GM19467 (cell line): ENCODE data around the gene MAGEA8.
"Not testable (repeated sequence)": the region's sequence is repeated elsewhere in the genome, so short reads cannot be mapped to it uniquely, and the experiment has no call there.

ENCODE experiments used
- ATAC-seq: cut with Tn5 transposase; IDR thresholded peaks from one replicate; pipeline ENCODE4 v1.9.1; 2021; ENCODE audit warnings: mild to moderate bottlenecking, moderate library complexity; ENCODE audit not compliant: unreplicated experiment

Gene MAGEA8

GRCh38 chrX:149881081-149881711 is at the start of gene MAGEA8:
MAGEA8 (plus strand) TSS chrX:149881183; CDS start chrX:149884273, 3,090 bp downstream.
- no peak for ATAC-seq

GRCh38 chrX:149831473-149831872 is 49.5 kb upstream of the MAGEA8 start:
- no peak for ATAC-seq

- ATAC-seq, result not testable (repeated sequence)
Observed at GRCh38 chrX:149836728-149837127, 44.3 kb upstream of the MAGEA8 start.

GRCh38 chrX:149837167-149837566 is 43.8 kb upstream of the MAGEA8 start:
- no peak for ATAC-seq

GRCh38 chrX:149837639-149838038 is 43.3 kb upstream of the MAGEA8 start:
- no peak for ATAC-seq

- no peak for ATAC-seq
Observed at GRCh38 chrX:149841929-149842328, 39.1 kb upstream of the MAGEA8 start.

GRCh38 chrX:149845385-149845784 is 35.6 kb upstream of the MAGEA8 start:
- ATAC-seq, result no peak

- no peak for ATAC-seq
Observed at GRCh38 chrX:149846789-149847188, 34.2 kb upstream of the MAGEA8 start.

- ATAC-seq, result no peak
Observed at GRCh38 chrX:149848855-149849254, 32.1 kb upstream of the MAGEA8 start.

- no peak for ATAC-seq
Observed at GRCh38 chrX:149849787-149850186, 31.2 kb upstream of the MAGEA8 start.

- ATAC-seq, result no peak
Observed at GRCh38 chrX:149851864-149852263, 29.1 kb upstream of the MAGEA8 start.

- no peak for ATAC-seq
Observed at GRCh38 chrX:149853925-149854324, 27.1 kb upstream of the MAGEA8 start.

GRCh38 chrX:149858592-149858991 is 22.4 kb upstream of the MAGEA8 start:
- no peak for ATAC-seq

GRCh38 chrX:149860445-149860844 is 20.5 kb upstream of the MAGEA8 start:
- ATAC-seq, result no peak

GRCh38 chrX:149865390-149865789 is 15.6 kb upstream of the MAGEA8 start:
- ATAC-seq, result no peak

- no peak for ATAC-seq
Observed at GRCh38 chrX:149867488-149867887, 13.5 kb upstream of the MAGEA8 start.

- ATAC-seq, result no peak
Observed at GRCh38 chrX:149870840-149871239, 10.1 kb upstream of the MAGEA8 start.

- ATAC-seq, result no peak
Observed at GRCh38 chrX:149871433-149871832, 9.6 kb upstream of the MAGEA8 start.

GRCh38 chrX:149871940-149872339 is 9.0 kb upstream of the MAGEA8 start:
- peak; percentile 85 for ATAC-seq

GRCh38 chrX:149877157-149877556 is 3.8 kb upstream of the MAGEA8 start:
- no peak for ATAC-seq

GRCh38 chrX:149877636-149878035 is 3.3 kb upstream of the MAGEA8 start:
- ATAC-seq, result no peak

- ATAC-seq, result not testable (repeated sequence)
Observed at GRCh38 chrX:149890828-149891227, 9.8 kb downstream of the MAGEA8 start.

GRCh38 chrX:149898554-149898953 is 17.6 kb downstream of the MAGEA8 start:
- no peak for ATAC-seq
